Cardiac muscle cell (in vitro differentiated cells and primary cell): Measurements from ENCODE around the gene SOX5. TPM values are rescaled to one million over a fixed set of nuclear protein-coding genes. Genes with fewer than 3 reads are reported as not detected.
"Not testable (repeated sequence)": the region's sequence is repeated elsewhere in the genome, so short reads cannot be mapped to it uniquely, and the experiment has no call there.

Experiments used
- DNase-seq, 2 donors: peaks; one replicate each; pipeline versions ENCODE4 v3.0.0 to v3.0.0-alpha.2; 2010 to 2017; ENCODE audit warnings: low read depth in 1 of 2, low spot score in 1 of 2
- H3K27ac ChIP-seq: fragments of 200-600 bp; sonication (generic); 2 replicates; pipeline ENCODE4 v1.5.1; 2016
- H3K27me3 ChIP-seq: fragments of 200-600 bp; sonication (generic); 2 replicates; pipeline ENCODE4 v1.6.0; 2016; ENCODE audit warnings: control low read depth
- H3K36me3 ChIP-seq: fragments of 200-600 bp; sonication (generic); 2 replicates; pipeline ENCODE4 v1.5.1; 2016; ENCODE audit warnings: control low read depth
- H3K4me1 ChIP-seq: fragments of 200-600 bp; sonication (generic); 2 replicates; pipeline ENCODE4 v1.8.1; 2017; ENCODE audit warnings: low read depth, mild to moderate bottlenecking, mixed run types
- H3K4me3 ChIP-seq: fragments of 200-600 bp; sonication (generic); 2 replicates; pipeline ENCODE4 v1.5.1; 2016; ENCODE audit warnings: mild to moderate bottlenecking
- H3K9me3 ChIP-seq: fragments of 200-600 bp; sonication (generic); 2 replicates; pipeline ENCODE4 v1.5.1; 2017; ENCODE audit warnings: low read depth, mild to moderate bottlenecking, control low read depth
- CTCF ChIP-seq: IDR thresholded peaks from 2 replicates; pipeline ENCODE4 v1.5.1; 2012; ENCODE audit warnings: low read depth, mild to moderate bottlenecking, low read length
- polyA plus RNA-seq: library from polyadenylated mRNA; unstranded; fragments of >200 nt; fragmentation: Nextera tagmentation; extraction: Ambion mirVana; gene quantifications from 2 replicates; pipeline ENCODE4 v1.2.1, GENCODE V29; 2016
- total RNA-seq: library from RNA; depleted of rRNA; stranded (reverse); fragments of >200 nt; gene quantifications from 2 replicates; pipeline ENCODE4 v1.2.3, GENCODE V29; 2016

The SOX5 gene
- total and polyA plus RNA-seq, 2 experiments from 2014 or later = 6.8 to 11.9 TPM

- no peak overlapping the region for H3K27ac ChIP-seq
- TF ChIP-seq CTCF = no peak
- no peak for DNase-seq
- H3K4me3 ChIP-seq = no peak overlapping the region
- no peaks in the 10 kb centered on the region for H3K4me1 ChIP-seq
- no peaks in the 10 kb centered on the region for H3K9me3 ChIP-seq
- no peaks in the 10 kb centered on the region for H3K36me3 ChIP-seq
- no peaks in the 10 kb centered on the region for H3K27me3 ChIP-seq
Observed at GRCh38 chr12:23504641-23505399, 444.6 kb downstream of the SOX5 start.

DNA sequence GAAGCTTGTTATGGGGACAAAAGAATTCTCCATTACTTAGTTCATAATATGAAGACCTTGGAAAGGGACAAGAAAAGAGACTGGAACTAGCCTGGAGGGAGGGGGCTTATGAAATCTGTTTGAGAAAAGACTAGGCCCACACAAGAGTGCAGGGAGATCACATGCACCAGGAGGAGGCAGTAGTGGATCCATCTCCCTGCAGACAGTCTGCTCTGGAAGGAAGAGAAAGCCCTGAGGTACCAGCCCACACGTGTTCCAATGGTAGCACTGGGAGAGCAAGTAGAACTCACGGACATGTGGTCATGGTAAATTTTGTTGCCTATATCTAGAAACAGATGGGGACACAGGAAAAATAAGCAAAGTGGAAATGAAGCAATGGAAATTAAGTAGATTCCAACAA, 445.4 kb downstream of the SOX5 start:
- Histone ChIP-seq H3K9me3 (no peaks in the 10 kb centered on the region), H3K4me1 (no peaks in the 10 kb centered on the region)
- no peak for DNase-seq

GRCh38 chr12:23503544-23503943, 445.9 kb downstream of the SOX5 start:
- no peaks in the 10 kb centered on the region for H3K27me3 ChIP-seq
- H3K4me1 ChIP-seq = no peaks in the 10 kb centered on the region
- no peak for TF ChIP-seq CTCF
- no peak for DNase-seq
- no peaks in the 10 kb centered on the region for H3K36me3 ChIP-seq
- no peak overlapping the region for H3K4me3 ChIP-seq
- H3K27ac ChIP-seq = no peak overlapping the region
- H3K9me3 ChIP-seq = no peaks in the 10 kb centered on the region

More for the DNA sequence above, 445.4 kb downstream of the SOX5 start:
- TF ChIP-seq CTCF = no peak
- Histone ChIP-seq H3K36me3 (no peaks in the 10 kb centered on the region), H3K27ac (no peak overlapping the region), H3K27me3 (no peaks in the 10 kb centered on the region), H3K4me3 (no peak overlapping the region)

- DNase-seq = no peak
- TF ChIP-seq CTCF = no peak
- Histone ChIP-seq H3K27me3 (no peaks in the 10 kb centered on the region), H3K36me3 (no peaks in the 10 kb centered on the region), H3K4me1 (no peaks in the 10 kb centered on the region), H3K4me3 (no peak overlapping the region), H3K9me3 (no peaks in the 10 kb centered on the region), H3K27ac (no peak overlapping the region)
Observed at GRCh38 chr12:23502259-23502658, 447.2 kb downstream of the SOX5 start.

DNA sequence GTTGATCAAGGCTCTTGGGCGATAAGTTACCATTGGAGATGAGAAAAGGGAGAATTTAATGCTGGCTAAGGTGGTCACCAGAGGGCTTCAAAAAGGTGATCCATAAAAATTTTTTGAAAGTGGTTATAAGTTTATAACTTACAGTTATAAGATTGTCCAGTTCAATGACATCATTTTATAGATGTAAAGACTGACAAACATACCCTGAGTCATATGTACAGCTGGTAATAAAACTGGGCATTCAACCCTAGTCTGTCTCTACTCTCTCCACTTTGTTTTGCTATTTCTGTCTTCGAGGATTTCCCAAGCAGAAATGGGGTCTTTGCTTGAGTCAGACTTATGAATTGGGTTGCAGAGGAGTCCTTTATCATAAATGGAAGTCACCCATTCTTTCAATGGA, 454.0 kb downstream of the SOX5 start:
- DNase-seq = no peak
- H3K27me3 ChIP-seq = no peaks in the 10 kb centered on the region
- no peaks in the 10 kb centered on the region for H3K36me3 ChIP-seq
- no peaks in the 10 kb centered on the region for H3K9me3 ChIP-seq
- H3K4me3 ChIP-seq = no peak overlapping the region
- TF ChIP-seq CTCF = no peak
- no peaks in the 10 kb centered on the region for H3K4me1 ChIP-seq
- H3K27ac ChIP-seq = no peak overlapping the region

DNA sequence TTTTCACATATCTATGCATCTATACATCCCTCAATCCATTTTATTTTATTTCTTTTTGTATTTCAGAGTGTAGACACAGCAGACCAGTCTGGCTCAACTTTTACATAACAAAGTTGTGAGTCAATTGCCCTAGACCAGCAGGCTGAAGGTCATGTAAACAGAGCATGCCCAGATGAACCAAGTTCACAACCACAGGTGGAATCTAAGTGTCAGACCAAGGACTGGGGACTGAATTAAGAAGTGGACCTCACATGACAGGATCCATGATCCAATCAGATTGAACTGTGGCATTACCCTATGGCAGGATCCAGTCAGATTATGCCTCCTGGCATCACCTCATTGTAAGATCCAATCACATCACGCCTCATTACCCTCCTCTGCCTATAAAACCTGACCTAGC, 455.8 kb downstream of the SOX5 start:
- H3K4me1 ChIP-seq = no peaks in the 10 kb centered on the region
- no peaks in the 10 kb centered on the region for H3K27me3 ChIP-seq
- TF ChIP-seq CTCF = no peak

GRCh38 chr12:23491029-23491428, 458.4 kb downstream of the SOX5 start:
- H3K4me1 ChIP-seq = not testable (repeated sequence)

More for the DNA sequence above, 455.8 kb downstream of the SOX5 start:
- Histone ChIP-seq H3K36me3 (no peaks in the 10 kb centered on the region), H3K27ac (no peak overlapping the region), H3K4me3 (no peak overlapping the region), H3K9me3 (no peaks in the 10 kb centered on the region)
- no peak for DNase-seq

More at GRCh38 chr12:23491029-23491428, 458.4 kb downstream of the SOX5 start:
- H3K36me3 ChIP-seq, H3K27me3 ChIP-seq, H3K4me3 ChIP-seq, DNase-seq, H3K27ac ChIP-seq, H3K9me3 ChIP-seq: not testable (repeated sequence)
